ENCODE data around the gene ASB15.

DNA sequence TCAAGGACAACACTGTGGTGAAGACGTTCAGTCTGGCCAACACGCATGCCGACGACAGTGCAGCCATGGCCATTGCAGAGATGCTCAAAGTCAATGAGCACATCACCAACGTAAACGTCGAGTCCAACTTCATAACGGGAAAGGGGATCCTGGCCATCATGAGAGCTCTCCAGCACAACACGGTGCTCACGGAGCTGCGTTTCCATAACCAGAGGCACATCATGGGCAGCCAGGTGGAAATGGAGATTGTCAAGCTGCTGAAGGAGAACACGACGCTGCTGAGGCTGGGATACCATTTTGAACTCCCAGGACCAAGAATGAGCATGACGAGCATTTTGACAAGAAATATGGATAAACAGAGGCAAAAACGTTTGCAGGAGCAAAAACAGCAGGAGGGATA is 60.7 kb downstream of the ASB15 start:
- TF ChIP-seq GATA3 (IDR thresholded peaks at IDR 0.05; ENCODE audit: low read depth, low read length) (no peak), GATA2 (IDR thresholded peaks at IDR 0.05; ENCODE audit: low read depth, low read length) (no peak)

All from SH-SY5Y (cell line).